Brain microvascular endothelial cell (primary cell): ENCODE measurements around the gene SKOR1.
A peak's percentile ranks its signal among the peaks of the same experiment; 100 is the strongest.

ENCODE experiments used
- DNase-seq: peaks from one replicate; pipeline ENCODE4 v3.0.0-alpha.2; 2020
- H3K27ac ChIP-seq: fragments of 250-450 bp; sonication (Bioruptor Pico); 2 replicates; pipeline ENCODE4 v1.5.1; 2020; ENCODE audit warnings: mild to moderate bottlenecking, moderate library complexity
- H3K27me3 ChIP-seq: fragments of 250-450 bp; sonication (Bioruptor Pico); replicated peaks from 2 replicates; pipeline ENCODE4 v1.5.1; 2020; ENCODE audit warnings: mild to moderate bottlenecking
- H3K36me3 ChIP-seq: fragments of 250-450 bp; sonication (Bioruptor Pico); replicated peaks from 2 replicates; pipeline ENCODE4 v1.5.1; 2020; ENCODE audit warnings: mild to moderate bottlenecking
- H3K4me3 ChIP-seq: 2 replicates; pipeline ENCODE4 v1.5.1; 2011; ENCODE audit warnings: low read depth, mild to moderate bottlenecking, control low read depth, low read length, moderate library complexity
- CTCF ChIP-seq: IDR thresholded peaks from 2 replicates; pipeline ENCODE4 v1.5.1; 2011; ENCODE audit warnings: low read depth, mild to moderate bottlenecking, moderate library complexity, low read length, control low read depth, inconsistent platforms; ENCODE audit errors: missing control alignments
- in situ Hi-C: cut with HindIII; loops from 2 replicates; pipeline ENCODE4 v1.10.0; 2017; ENCODE audit warnings: low sequenced_read_pairs, low pct_ligation_motif_present

SKOR1 gene

GRCh38 chr15:67838789-67839332 lies 13.6 kb downstream of the SKOR1 start:
- H3K27ac ChIP-seq, result no peak overlapping the region
- peak overlapping the region; percentile 42 for H3K4me3 ChIP-seq
- H3K27me3 ChIP-seq, result peaks cover 23% of the 10 kb centered on the region
- DNase-seq, result no peak
- no peak for TF ChIP-seq CTCF
- no peaks in the 10 kb centered on the region for H3K36me3 ChIP-seq
- in situ Hi-C loops, result no loop called here

- peak overlapping the region; percentile 99 for H3K4me3 ChIP-seq
- DNase-seq, result no peak
- in situ Hi-C loops, result no loop called here
Measured at GRCh38 chr15:67839499-67839928, 14.2 kb downstream of the SKOR1 start.

GRCh38 chr15:67839929-67840748 lies 14.8 kb downstream of the SKOR1 start, which contains the start of gene RNU6-1:
TSS of gene RNU6-1 (minus strand) at chr15:67840045.
- no peak for TF ChIP-seq CTCF
- in situ Hi-C loops, result no loop called here

More at GRCh38 chr15:67839499-67839928, 14.2 kb downstream of the SKOR1 start:
- Histone ChIP-seq H3K36me3 (no peaks in the 10 kb centered on the region), H3K27ac (peak overlapping the region; percentile 90), H3K27me3 (peaks cover 16% of the 10 kb centered on the region)
- no peak for TF ChIP-seq CTCF

GRCh38 chr15:67840749-67841512 lies 15.6 kb downstream of the SKOR1 start:
- H3K4me3 ChIP-seq, result peak overlapping the region; percentile 99
- DNase-seq, result no peak
- in situ Hi-C loops, result no loop called here
- peaks cover 2% of the 10 kb centered on the region for H3K27me3 ChIP-seq
- H3K36me3 ChIP-seq, result no peaks in the 10 kb centered on the region
- no peak for TF ChIP-seq CTCF
- H3K27ac ChIP-seq, result peak overlapping the region; percentile 90

More at GRCh38 chr15:67839929-67840748, 14.8 kb downstream of the SKOR1 start, which contains the start of gene RNU6-1:
- Histone ChIP-seq H3K27ac (peak within 1 kb of the TSS; percentile 90), H3K4me3 (peak within 1 kb of the TSS; percentile 99), H3K36me3 (no peaks in the 10 kb centered on the region), H3K27me3 (peaks cover 10% of the 10 kb centered on the region)
- peak; percentile 83 for DNase-seq

- Histone ChIP-seq H3K27me3 (no peaks in the 10 kb centered on the region), H3K36me3 (no peaks in the 10 kb centered on the region), H3K27ac (no peak overlapping the region), H3K4me3 (no peak overlapping the region)
- in situ Hi-C loops, result no loop called here
- TF ChIP-seq CTCF, result no peak
- no peak for DNase-seq
Measured at GRCh38 chr15:67841513-67841762, 16.1 kb downstream of the SKOR1 start.
